ENCODE measurements around the gene RGS9.

The RGS9 gene

DNA sequence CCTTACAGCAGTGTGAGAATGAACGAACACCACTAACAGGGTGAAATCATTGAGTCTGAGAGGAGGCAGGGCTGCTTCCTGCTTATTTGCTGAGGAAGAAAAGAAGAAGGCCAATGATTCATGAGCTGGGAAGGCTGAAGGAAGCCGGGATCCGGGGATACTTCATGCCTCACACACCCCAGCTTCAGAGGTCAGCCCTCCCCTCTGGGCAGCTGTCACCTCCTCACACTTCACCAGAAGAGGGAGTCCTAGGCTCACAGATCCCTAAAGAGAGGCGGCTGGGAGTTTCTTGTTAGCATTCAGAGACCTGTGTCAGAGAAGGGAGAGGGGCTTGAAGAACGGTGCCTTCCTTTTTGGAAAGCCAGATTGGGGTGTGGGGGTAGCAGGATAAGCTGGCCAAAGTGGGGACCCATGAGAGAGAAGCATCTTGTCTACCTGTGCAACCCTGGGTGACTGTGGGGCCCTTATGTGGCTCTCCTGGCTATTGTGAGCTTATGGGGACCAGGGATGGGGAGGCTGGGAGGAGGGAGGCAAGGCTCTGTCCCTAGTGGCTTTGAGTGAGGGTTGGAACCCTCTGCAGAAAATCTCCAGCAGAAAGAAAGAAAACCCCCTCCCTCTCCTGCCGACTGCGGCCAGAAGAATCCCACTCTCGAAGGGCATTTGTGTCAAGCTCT lies 94.6 kb downstream of the RGS9 start:
- no peak overlapping the region for H3K4me3 ChIP-seq (ENCODE audit: low read length)
- no peak for DNase-seq (ENCODE audit: low read depth)
- TF ChIP-seq, protein P1, sequence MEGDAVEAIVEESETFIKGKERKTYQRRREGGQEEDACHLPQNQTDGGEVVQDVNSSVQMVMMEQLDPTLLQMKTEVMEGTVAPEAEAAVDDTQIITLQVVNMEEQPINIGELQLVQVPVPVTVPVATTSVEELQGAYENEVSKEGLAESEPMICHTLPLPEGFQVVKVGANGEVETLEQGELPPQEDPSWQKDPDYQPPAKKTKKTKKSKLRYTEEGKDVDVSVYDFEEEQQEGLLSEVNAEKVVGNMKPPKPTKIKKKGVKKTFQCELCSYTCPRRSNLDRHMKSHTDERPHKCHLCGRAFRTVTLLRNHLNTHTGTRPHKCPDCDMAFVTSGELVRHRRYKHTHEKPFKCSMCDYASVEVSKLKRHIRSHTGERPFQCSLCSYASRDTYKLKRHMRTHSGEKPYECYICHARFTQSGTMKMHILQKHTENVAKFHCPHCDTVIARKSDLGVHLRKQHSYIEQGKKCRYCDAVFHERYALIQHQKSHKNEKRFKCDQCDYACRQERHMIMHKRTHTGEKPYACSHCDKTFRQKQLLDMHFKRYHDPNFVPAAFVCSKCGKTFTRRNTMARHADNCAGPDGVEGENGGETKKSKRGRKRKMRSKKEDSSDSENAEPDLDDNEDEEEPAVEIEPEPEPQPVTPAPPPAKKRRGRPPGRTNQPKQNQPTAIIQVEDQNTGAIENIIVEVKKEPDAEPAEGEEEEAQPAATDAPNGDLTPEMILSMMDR (conservative IDR thresholded peaks at IDR 0.05; ENCODE audit: low read depth, low read length), result peak; percentile 89

DNA sequence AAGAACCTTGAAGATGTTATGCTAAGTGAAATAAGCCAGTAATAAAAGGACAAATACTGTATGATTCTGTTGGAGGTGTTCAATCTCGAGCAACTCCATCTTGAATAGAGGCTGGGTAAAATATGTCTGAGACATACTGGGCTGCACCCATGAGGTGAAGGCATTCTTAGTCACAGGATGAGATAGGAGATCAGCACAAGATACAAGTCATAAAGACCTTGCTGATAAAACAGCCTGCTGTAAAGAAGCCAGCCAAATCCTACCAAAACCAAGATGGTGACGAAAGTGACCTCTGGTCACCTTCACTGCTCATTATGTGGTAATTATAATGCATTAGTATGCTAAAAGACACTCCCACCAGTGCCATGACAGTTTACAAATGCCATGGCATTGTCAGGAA lies 98.1 kb downstream of the RGS9 start:
- H3K4me3 ChIP-seq (ENCODE audit: low read length), result no peak overlapping the region
- DNase-seq (ENCODE audit: low read depth), result no peak
- TF ChIP-seq, protein P1 (conservative IDR thresholded peaks at IDR 0.05; ENCODE audit: low read depth, low read length), result no peak

DNA sequence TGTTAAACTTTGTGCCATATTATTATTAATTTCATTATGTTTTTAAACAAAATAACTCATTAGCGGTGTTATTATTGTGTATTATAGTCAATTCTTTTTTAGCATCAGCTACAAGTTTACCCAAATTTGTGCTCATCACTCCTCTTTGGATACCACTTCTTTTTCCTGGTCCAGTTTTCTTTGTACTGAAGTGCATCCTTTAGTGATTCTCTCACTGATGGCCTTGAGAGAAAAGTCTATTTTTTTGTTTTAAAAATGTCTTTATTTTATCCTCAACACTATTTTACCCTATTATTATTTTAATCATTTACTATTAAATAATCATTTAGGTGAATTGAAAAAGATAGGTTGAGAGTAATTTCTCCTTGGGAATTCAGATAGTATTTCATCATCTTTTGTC lies 99.2 kb downstream of the RGS9 start:
- TF ChIP-seq, protein P1 (conservative IDR thresholded peaks at IDR 0.05; ENCODE audit: low read depth, low read length), result no peak
- no peak overlapping the region for H3K4me3 ChIP-seq (ENCODE audit: low read length)
- DNase-seq (ENCODE audit: low read depth), result no peak

DNA sequence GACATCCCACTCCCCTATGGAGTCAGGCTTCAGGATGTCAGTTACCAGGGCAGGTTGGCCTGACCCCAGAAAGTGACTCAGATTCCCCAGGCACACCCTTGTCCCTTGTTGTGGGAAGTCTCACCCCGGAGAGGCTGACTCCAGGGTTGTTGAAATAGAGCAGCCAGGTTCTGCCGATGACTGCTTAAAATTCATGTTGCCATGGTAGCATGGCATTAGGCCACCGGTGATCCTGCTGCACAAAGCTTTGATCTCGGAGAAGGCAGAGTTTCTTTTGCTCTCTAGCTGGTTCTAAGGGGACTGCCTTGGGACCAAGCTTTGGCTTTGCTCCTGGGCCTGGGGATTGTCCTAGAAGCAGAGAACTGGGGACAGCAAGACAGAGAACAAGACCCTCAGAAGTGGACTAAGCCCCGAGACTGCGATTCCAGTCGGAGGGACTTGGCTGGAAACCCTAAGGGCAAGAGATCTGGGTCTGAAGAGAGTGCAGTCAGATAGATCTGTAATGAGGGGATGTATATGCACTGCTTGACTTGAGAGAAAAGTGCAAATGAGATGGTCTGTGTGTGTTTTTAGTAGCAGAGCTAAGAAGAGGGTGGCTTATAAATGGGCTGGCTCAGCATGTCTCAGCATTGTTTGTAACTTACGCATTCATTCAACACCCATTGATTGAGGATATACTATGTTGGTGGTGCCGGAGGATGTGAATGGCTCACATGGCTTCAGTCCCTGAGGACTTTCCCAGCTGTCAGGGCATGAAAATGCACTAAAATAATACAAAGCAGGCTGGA lies 106.9 kb downstream of the RGS9 start:
- TF ChIP-seq, protein P1 (conservative IDR thresholded peaks at IDR 0.05; ENCODE audit: low read depth, low read length), result no peak
- DNase-seq (ENCODE audit: low read depth), result no peak
- no peak overlapping the region for H3K4me3 ChIP-seq (ENCODE audit: low read length)

DNA sequence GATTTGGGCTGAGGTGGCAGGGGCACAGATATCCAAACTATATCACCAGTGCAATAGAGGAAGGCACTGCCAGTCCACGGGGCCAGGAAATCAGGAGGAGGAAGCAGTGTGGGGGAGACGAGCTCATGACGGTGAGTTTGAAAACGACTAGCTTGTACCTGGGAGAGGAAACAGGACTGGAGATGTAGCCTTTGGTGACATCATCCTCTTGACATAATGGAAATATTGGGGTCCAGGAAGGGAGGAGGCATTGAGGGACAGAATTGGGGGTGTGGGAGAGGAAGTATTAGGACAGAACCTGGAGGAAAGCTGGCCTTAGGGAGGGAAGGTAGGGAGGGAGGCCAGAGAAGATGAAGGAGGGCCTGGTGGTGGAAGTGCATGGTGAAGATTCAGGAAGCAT lies 109.1 kb downstream of the RGS9 start:
- H3K4me3 ChIP-seq (ENCODE audit: low read length), result no peak overlapping the region
- no peak for DNase-seq (ENCODE audit: low read depth)
- TF ChIP-seq, protein P1 (conservative IDR thresholded peaks at IDR 0.05; ENCODE audit: low read depth, low read length), result no peak

DNA sequence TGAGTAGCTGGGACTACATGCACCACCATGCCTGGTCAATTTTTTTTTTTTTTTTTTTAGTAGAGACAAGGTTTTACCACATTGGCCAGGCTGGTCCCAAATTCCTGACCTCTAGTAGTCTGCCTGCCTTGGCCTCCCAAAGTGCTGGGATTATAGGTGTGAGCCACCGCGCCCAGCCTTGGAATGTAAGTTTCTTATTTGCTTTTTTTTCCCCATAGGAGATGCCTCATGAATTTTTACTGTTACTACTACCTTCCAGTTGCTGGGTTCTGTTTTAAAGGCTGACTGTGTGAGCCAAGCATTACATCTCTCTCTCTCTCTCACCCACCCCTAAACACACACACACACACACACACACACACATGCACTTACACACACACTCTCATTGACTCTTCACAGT lies 112.6 kb downstream of the RGS9 start:
- H3K4me3 ChIP-seq (ENCODE audit: low read length), result no peak overlapping the region
- DNase-seq (ENCODE audit: low read depth), result no peak
- TF ChIP-seq, protein P1 (conservative IDR thresholded peaks at IDR 0.05; ENCODE audit: low read depth, low read length), result no peak

DNA sequence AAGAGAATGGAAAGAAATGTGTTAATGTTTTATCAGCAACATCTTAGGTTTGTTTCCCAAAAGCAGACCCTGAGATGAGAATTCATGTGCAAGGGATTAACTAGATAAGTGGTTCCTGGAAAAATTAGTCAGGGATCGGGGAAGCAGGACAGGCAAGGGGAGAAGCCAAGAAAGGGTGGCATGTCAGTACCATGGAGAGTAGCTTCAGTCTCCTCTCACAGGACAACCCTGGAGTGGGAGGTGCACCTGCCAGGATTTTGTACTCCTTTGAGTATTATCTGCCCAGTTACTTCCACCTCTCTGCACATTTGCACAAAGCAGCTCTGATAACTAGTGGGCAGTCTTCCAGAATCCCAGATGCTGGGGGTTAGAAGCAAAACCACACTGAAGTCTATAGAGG lies 117.0 kb downstream of the RGS9 start:
- H3K4me3 ChIP-seq (ENCODE audit: low read length), result no peak overlapping the region
- no peak for DNase-seq (ENCODE audit: low read depth)
- TF ChIP-seq, protein P1 (conservative IDR thresholded peaks at IDR 0.05; ENCODE audit: low read depth, low read length), result no peak
